ENCODE data around the gene CLINT1.
"Not testable (repeated sequence)": the region's sequence is repeated elsewhere in the genome, so short reads cannot be mapped to it uniquely, and the experiment has no call there.

GRCh38 chr5:157853365-157853764, 5.6 kb downstream of the CLINT1 start:
- not testable (repeated sequence) for TF ChIP-seq EZH2 (IDR thresholded peaks at IDR 0.05; ENCODE audit: borderline replicate concordance, low read depth, low read length, poor library complexity, severe bottlenecking)
- TF ChIP-seq, protein P1, sequence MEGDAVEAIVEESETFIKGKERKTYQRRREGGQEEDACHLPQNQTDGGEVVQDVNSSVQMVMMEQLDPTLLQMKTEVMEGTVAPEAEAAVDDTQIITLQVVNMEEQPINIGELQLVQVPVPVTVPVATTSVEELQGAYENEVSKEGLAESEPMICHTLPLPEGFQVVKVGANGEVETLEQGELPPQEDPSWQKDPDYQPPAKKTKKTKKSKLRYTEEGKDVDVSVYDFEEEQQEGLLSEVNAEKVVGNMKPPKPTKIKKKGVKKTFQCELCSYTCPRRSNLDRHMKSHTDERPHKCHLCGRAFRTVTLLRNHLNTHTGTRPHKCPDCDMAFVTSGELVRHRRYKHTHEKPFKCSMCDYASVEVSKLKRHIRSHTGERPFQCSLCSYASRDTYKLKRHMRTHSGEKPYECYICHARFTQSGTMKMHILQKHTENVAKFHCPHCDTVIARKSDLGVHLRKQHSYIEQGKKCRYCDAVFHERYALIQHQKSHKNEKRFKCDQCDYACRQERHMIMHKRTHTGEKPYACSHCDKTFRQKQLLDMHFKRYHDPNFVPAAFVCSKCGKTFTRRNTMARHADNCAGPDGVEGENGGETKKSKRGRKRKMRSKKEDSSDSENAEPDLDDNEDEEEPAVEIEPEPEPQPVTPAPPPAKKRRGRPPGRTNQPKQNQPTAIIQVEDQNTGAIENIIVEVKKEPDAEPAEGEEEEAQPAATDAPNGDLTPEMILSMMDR (conservative IDR thresholded peaks at IDR 0.05; ENCODE audit: low read depth, low read length), result not testable (repeated sequence)
